ENCODE results near the gene GTPBP8. TPM values are rescaled to one million over a fixed set of nuclear protein-coding genes. Genes with fewer than 3 reads are reported as not detected.

GTPBP8 gene
- total RNA-seq: 10 to 100 TPM; 26.6 to 31.6 TPM

DNA sequence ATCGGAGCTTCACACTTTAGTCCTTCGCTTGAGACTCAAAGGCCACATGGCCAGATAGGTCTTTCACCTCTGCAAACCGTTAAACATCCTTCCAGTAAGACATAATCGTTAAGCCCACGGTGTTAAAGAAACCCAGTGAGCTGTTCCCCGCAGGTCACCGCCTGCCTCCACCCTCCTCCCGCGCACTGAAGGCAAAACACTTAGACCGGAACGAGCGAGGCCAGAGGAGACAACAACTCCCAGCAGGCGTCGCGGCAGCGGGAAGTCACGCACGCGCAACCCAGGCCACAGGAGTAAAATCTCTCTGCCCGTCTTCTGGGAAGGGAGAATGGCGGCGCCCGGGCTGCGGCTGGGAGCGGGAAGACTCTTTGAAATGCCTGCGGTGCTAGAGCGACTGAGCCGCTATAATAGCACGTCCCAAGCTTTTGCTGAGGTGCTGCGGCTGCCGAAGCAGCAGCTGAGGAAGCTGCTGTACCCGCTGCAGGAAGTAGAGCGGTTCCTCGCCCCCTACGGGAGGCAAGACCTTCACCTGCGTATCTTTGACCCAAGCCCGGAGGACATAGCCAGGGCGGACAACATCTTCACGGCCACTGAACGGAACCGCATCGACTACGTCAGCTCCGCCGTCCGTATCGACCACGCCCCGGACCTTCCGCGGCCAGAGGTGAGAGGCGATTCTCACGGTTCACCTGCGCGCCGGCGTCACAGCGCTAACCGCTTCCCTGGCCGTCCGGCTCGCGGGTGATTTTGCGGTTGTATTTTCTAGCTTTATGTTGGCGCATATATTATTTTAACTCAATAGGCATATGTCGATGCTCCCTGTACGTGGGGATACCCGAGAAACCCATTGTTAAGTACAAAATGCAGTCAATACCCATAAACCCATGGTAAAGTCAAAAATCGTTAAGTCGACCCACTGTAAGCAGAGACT, at the start of gene GTPBP8:
TSS of gene GTPBP8 (plus strand) at position 313 of the 931 bp plus-strand sequence. CDS start at position 329, 16 bp downstream.
- peaks cover 11% of the 10 kb centered on the region for H3K36me3 Mint-ChIP-seq
- H3K4me3 Mint-ChIP-seq: peak within 1 kb of the TSS; percentile 81
- H3K4me1 Mint-ChIP-seq: peaks cover 41% of the 10 kb centered on the region
- no peaks in the 10 kb centered on the region for H3K27me3 Mint-ChIP-seq
- DNase-seq: peak; percentile 86
- peak within 1 kb of the TSS; percentile 88 for H3K27ac Mint-ChIP-seq
- H3K9me3 Mint-ChIP-seq: no peaks in the 10 kb centered on the region

DNA sequence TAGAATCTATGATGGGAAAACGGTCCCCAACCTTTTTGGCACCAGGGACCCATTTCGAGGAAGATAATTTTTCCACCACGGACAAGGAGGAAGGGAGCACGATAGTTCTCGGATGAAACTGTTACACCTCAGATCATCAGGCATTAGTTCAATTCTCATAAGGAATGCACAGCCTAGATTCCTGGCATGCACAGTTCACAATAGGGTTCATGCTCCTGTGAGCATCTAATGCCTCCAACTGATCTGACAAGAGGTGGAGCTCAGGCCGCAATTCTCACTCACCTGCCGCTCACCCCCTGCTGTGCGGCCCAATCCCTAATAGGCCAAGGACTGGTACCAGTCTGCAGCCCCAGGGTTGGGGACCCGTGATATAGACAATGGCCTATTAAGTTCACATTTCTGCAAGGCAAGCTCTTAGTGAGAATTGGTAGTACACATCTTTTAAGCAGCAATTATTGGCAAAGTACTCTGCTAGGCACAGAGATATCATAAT, 42.4 kb upstream of the GTPBP8 start:
- DNase-seq: no peak
- Mint-ChIP-seq H3K36me3 (peaks cover 51% of the 10 kb centered on the region), H3K4me3 (no peak overlapping the region), H3K4me1 (peaks cover 12% of the 10 kb centered on the region), H3K27me3 (no peaks in the 10 kb centered on the region), H3K27ac (no peak overlapping the region), H3K9me3 (peaks cover 26% of the 10 kb centered on the region)

DNA sequence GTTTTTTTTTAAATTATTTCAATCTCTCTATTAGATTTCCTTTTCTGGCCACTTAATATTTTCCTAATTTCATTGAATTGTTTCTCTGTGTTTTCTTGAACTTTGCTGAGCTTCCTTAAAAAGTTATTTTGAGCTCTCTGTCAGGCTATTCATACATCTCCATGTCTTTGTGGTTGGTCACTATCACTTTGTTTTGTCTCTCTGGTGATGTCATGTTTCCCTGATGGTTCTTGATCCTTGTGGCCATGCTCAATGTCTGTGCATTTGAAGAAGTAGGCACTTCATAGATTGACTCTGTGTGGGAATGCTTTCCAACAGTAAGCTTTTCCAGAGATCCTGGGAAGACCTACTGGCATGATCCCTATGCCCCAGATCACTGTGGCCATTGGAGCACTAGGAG, 34.4 kb upstream of the GTPBP8 start:
- H3K36me3 Mint-ChIP-seq: peaks cover 18% of the 10 kb centered on the region
- no peak overlapping the region for H3K4me3 Mint-ChIP-seq
- no peak for DNase-seq
- peaks cover 11% of the 10 kb centered on the region for H3K9me3 Mint-ChIP-seq
- H3K4me1 Mint-ChIP-seq: peaks cover 17% of the 10 kb centered on the region
- H3K27ac Mint-ChIP-seq: no peak overlapping the region
- no peaks in the 10 kb centered on the region for H3K27me3 Mint-ChIP-seq

DNA sequence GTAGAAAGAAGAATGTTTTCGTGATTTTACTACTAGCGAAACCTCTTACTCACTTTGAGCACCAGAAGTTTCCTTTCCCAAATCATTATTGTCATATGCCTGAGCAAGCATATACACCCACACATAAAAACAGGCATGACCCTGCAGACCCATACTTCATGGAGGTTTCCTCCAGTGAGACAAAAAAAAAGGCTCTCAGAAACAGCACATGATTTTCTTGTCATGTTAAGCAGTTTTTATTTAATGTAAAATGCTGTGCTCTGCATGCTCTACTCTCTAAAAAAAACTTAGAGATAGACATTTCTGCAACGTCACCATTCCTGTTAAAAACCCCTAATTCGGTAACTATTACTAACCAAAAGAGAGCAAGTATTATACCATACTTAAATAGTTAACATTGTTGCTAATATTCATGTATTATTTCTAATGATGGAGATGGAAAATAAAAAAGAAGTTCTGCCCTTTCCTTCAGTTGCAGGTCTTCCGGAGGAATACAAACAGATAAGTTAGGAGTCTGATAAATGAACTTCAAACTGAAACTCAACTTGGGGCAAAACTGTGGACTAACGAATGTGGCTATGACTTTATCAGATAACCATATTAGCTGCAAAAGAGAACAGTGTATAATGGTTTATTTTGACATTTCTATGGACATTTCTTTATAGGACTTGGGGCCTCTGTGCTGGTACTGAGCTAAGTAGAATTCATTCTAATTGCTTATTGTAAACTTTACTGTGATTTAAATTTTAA, 31.8 kb upstream of the GTPBP8 start:
- DNase-seq: no peak
- no peak overlapping the region for H3K27ac Mint-ChIP-seq
- H3K36me3 Mint-ChIP-seq: peaks cover 31% of the 10 kb centered on the region
- H3K9me3 Mint-ChIP-seq: peaks cover 23% of the 10 kb centered on the region
- H3K27me3 Mint-ChIP-seq: no peaks in the 10 kb centered on the region
- peaks cover 17% of the 10 kb centered on the region for H3K4me1 Mint-ChIP-seq
- H3K4me3 Mint-ChIP-seq: peak overlapping the region; percentile 59

DNA sequence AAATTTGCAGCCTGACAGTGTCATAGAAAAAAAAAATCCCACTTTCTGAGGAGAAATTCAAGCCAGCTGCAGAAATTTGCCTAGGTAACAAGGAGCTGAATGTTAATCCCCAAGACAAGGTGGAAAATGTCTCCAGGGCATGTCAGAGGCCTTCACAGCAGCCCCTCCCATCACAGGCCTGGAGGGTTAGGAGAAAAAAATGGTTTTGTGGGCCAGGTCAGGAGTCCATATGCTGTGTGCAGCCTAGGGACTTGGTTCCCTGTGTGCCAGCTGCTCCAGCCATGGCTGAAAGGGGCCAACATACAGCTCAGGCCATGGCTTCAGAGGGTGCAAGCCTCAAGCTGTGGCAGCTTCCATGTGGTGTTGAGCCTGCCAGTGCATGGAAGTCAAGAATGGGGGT, 27.1 kb upstream of the GTPBP8 start:
- H3K4me1 Mint-ChIP-seq: peaks cover 28% of the 10 kb centered on the region
- peaks cover 38% of the 10 kb centered on the region for H3K36me3 Mint-ChIP-seq
- no peaks in the 10 kb centered on the region for H3K27me3 Mint-ChIP-seq
- H3K27ac Mint-ChIP-seq: no peak overlapping the region
- DNase-seq: no peak
- H3K4me3 Mint-ChIP-seq: no peak overlapping the region
- peaks cover 21% of the 10 kb centered on the region for H3K9me3 Mint-ChIP-seq

DNA sequence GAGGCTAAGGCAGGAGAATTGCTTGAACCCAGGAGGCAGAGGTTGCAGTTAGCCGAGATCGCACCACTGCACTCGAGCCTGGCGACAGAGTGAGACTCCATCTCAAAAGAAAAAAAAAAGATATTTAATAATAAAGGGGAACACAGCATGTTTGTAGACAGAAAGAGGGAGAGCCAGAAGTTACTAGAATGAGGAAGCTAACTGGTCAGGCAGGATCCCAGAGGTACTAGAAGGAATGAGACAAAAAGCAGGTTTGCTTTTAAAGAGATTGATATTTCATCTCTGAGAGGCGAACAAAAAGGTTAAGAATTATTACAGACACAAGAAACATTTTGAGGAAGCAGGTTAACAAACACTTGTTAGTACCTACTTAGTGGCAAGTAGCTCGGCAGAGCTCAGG, 25.1 kb upstream of the GTPBP8 start:
- H3K4me3 Mint-ChIP-seq: no peak overlapping the region
- H3K36me3 Mint-ChIP-seq: peaks cover 38% of the 10 kb centered on the region
- no peaks in the 10 kb centered on the region for H3K27me3 Mint-ChIP-seq
- peaks cover 29% of the 10 kb centered on the region for H3K4me1 Mint-ChIP-seq
- DNase-seq: no peak
- H3K9me3 Mint-ChIP-seq: peaks cover 21% of the 10 kb centered on the region
- no peak overlapping the region for H3K27ac Mint-ChIP-seq

DNA sequence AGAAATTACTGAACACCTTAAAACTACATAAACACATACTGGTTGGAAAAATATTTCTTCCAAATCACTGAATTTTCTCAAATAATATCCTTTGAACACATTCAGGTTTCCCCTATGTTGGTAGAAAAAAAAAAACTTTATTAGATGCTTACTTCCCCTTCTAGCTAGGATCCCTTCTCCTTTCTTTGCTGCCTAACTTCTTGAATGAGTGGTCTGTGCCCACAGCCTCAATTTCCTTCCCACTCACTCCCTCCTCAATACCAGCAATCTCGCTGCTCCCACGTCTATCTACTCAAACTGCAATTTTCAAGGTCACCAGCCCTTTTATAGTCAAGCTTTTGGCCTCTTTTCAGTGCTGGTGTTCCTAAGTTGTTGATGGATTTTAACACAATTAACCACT, 24.2 kb upstream of the GTPBP8 start:
- DNase-seq: no peak
- Mint-ChIP-seq H3K9me3 (peaks cover 19% of the 10 kb centered on the region), H3K27me3 (no peaks in the 10 kb centered on the region), H3K27ac (no peak overlapping the region), H3K4me3 (no peak overlapping the region), H3K36me3 (peaks cover 36% of the 10 kb centered on the region), H3K4me1 (peaks cover 33% of the 10 kb centered on the region)

DNA sequence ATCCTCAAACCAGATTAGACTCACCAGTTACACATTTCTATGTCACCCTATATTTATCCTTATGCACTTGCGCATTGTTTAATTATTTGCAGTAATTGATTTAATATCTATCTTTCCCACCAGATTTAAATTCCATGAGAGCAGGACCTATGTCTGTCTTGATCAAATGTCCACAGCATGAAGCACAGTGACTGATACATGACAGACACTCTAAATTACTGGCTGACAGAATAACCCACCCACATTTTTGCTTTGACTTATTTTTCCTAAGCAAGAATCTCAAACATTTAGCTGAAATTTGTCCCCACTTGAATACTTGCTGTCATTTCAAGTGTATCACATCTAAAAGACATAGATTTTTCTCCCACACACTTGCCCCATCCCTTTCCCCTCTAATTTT, 23.4 kb upstream of the GTPBP8 start:
- H3K27me3 Mint-ChIP-seq: no peaks in the 10 kb centered on the region
- peaks cover 18% of the 10 kb centered on the region for H3K9me3 Mint-ChIP-seq
- peaks cover 40% of the 10 kb centered on the region for H3K4me1 Mint-ChIP-seq
- no peak overlapping the region for H3K27ac Mint-ChIP-seq
- no peak overlapping the region for H3K4me3 Mint-ChIP-seq
- peaks cover 34% of the 10 kb centered on the region for H3K36me3 Mint-ChIP-seq
- DNase-seq: no peak

DNA sequence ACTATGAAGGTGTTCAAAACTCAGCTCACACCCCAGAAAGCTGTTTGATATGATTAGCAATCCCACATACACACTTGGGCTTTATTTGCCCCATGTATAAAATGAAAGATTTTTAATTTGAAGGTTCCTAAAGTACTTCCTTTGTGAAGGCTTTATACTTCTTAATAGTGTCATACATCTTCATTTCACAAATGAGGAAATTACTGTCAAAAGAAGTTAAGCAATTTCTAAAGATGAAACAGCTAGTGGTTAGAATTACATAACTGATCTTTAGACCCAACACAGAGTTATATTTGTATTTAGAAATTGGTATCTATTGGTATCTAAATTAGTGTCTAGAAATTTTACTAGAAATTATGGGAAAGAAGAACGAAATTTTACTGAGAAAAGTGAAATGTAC, 23.0 kb upstream of the GTPBP8 start:
- Mint-ChIP-seq H3K4me3 (no peak overlapping the region), H3K27me3 (no peaks in the 10 kb centered on the region), H3K27ac (no peak overlapping the region), H3K4me1 (peaks cover 44% of the 10 kb centered on the region), H3K9me3 (peaks cover 18% of the 10 kb centered on the region), H3K36me3 (peaks cover 33% of the 10 kb centered on the region)
- no peak for DNase-seq

DNA sequence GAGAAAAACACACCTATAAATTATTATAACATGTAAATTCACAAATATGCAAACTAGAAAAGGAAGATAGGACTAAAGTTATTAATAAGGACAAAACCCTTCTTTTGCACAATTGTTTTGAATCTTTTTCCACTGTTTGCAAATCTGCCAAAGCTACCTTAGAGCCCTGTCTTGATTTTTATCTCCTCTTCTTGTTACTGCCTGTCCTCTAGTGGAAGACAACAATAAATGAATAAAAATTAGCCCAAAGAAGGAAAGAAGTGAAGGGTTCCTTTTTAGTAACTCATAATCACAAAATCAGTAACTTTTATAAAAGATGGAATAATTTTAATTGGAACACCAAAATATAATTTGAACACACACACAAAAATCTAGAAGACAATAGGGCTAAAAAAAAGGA, 18.6 kb upstream of the GTPBP8 start:
- peaks cover under 1% of the 10 kb centered on the region for H3K36me3 Mint-ChIP-seq
- no peak overlapping the region for H3K4me3 Mint-ChIP-seq
- H3K27me3 Mint-ChIP-seq: no peaks in the 10 kb centered on the region
- H3K27ac Mint-ChIP-seq: no peak overlapping the region
- no peak for DNase-seq
- H3K4me1 Mint-ChIP-seq: peaks cover 76% of the 10 kb centered on the region
- no peaks in the 10 kb centered on the region for H3K9me3 Mint-ChIP-seq

DNA sequence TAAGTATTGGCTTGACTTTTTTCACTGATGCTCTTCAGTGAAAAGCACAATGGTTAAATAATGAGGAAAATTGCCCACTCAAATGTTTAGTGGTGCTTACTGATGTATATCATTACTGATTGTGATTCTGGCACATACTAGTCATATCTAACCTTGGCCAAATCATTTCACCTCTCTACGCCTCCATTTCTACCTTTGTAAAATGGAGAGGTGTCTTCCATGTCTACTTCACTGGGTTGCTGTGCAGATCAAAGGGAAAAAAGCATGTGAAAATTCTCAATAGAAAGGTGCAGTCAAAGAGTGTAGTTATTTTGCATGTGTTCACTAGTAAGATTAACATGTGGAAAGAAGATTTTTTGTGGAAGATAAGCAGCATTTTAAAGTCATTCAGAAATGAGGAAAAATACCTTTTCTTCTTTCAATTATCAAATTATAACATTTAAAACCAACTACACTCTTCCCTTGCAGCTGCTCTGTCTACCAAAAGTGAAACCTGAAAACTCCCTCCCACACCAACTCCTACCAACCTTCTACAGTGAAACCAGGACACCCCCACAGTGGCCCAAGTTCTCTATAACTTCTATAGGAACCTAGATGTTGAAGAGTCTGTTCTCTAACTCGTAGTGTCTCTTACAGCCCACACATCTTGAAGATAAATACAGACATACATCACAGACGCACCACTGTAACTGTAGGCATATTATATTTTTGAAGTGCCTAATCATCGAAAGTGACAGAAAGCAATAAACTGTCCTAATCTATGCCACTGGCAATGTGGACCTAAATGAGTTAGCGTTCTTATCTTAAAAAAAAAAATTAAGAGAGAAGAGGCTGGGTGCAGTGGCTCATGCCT, 17.2 kb upstream of the GTPBP8 start:
- no peaks in the 10 kb centered on the region for H3K9me3 Mint-ChIP-seq
- peak overlapping the region; percentile 75 for H3K4me3 Mint-ChIP-seq
- H3K36me3 Mint-ChIP-seq: no peaks in the 10 kb centered on the region
- H3K27ac Mint-ChIP-seq: peak overlapping the region; percentile 89
- H3K27me3 Mint-ChIP-seq: no peaks in the 10 kb centered on the region
- H3K4me1 Mint-ChIP-seq: peaks cover 74% of the 10 kb centered on the region
- peak; percentile 50 for DNase-seq

DNA sequence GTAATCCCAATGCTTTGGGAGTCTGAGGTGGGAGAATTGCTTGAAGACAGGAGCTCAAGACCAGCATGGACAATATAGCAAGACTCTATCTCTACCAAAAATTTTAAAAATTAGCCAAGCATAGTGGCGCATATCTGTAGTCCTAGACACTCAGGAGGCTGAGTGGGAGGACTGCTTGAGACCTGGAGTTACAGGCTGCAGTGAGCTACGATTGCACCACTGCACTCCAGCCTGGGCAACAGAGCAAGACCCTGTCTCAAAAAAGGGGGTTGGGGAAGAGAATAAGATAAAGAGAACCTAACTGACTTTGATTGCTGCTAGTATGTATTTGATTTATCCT, 16.6 kb upstream of the GTPBP8 start:
- Mint-ChIP-seq H3K27ac (peak overlapping the region; percentile 89), H3K27me3 (no peaks in the 10 kb centered on the region), H3K36me3 (no peaks in the 10 kb centered on the region)

DNA sequence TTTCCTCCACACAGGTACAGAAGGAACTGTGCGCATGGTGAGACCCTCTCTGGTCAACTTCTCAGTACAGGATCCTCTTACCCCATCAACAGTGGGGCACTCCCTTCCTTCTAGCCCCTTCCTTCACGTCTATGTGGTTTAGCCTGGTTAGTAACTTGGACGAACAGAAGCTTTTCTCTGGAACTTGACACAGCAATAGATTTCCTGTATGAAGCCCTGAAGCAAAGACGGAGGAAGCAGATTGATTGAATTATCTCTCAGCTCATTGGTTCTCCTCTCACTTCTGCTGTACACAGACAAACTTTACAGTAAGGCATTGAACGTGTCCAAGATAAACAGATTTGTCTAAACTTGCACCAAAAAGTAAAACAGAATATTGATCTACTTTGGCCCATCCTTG, 15.9 kb upstream of the GTPBP8 start, which contains the start of gene CD200R1:
TSS of gene CD200R1 (minus strand) at position 210 of the 400 bp plus-strand sequence. CDS start 246 bp downstream, outside the sequence.
- no peak for DNase-seq
- peaks cover 68% of the 10 kb centered on the region for H3K4me1 Mint-ChIP-seq

More for the DNA sequence above, 16.6 kb upstream of the GTPBP8 start:
- Mint-ChIP-seq H3K4me3 (peak overlapping the region; percentile 75), H3K9me3 (no peaks in the 10 kb centered on the region), H3K4me1 (peaks cover 70% of the 10 kb centered on the region)
- no peak for DNase-seq

DNA sequence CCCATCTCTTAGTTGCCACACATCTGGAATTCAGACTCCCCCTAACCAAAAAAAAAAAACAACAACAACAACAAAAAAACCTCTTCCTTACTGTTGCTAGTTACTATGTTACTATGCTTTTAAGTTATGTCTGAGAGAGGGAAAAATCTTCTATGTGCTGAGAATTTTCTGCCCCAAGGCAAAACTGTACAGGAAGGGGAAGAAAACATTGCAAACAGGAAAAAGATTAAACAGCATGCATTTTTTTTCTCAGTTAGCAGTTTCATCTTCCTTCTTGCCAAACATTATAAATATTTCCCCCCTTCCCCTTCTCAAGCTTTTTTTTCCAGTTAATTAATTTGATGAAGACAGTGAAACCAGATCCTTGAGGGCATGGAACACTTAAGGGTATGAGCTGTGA, 14.8 kb upstream of the GTPBP8 start:
- Mint-ChIP-seq H3K9me3 (no peaks in the 10 kb centered on the region), H3K36me3 (no peaks in the 10 kb centered on the region), H3K4me3 (peak overlapping the region; percentile 27), H3K27ac (peak overlapping the region; percentile 56), H3K4me1 (peaks cover 64% of the 10 kb centered on the region), H3K27me3 (no peaks in the 10 kb centered on the region)
- no peak for DNase-seq

More for the DNA sequence above, 15.9 kb upstream of the GTPBP8 start, which contains the start of gene CD200R1:
- Mint-ChIP-seq H3K27me3 (no peaks in the 10 kb centered on the region), H3K27ac (peak within 1 kb of the TSS; percentile 89), H3K4me3 (peak within 1 kb of the TSS; percentile 75), H3K9me3 (no peaks in the 10 kb centered on the region), H3K36me3 (no peaks in the 10 kb centered on the region)

All from activated naive CD8-positive, alpha-beta T cell treated with anti-CD3 and anti-CD28 coated beads for 36 hours (primary cell).